Right atrium auricular region (tissue), 2 donors: ENCODE measurements around the gene AK6. TPM values are rescaled to one million over a fixed set of nuclear protein-coding genes. Genes with fewer than 3 reads are reported as not detected.

Source experiments
- DNase-seq: peaks from one replicate; pipeline ENCODE4 v3.0.0-alpha.2; 2019; ENCODE audit warnings: low spot score
- H3K27ac ChIP-seq, 2 donors: fragments of 200-600 bp; sonication (generic); 1 replicate in 1 of 2; 2 replicates in 1 of 2; pipeline ENCODE4 v1.5.1; 2016 to 2019
- H3K27me3 ChIP-seq, 2 donors: fragments of 200-600 bp; sonication (generic); one replicate each; pipeline versions ENCODE4 v1.5.1 to v1.6.0; 2017 to 2019
- H3K36me3 ChIP-seq: fragments of 200-600 bp; sonication (generic); one replicate; pipeline ENCODE4 v1.5.1; 2016
- H3K4me1 ChIP-seq, 2 donors: fragments of 200-600 bp; sonication (generic); one replicate each; pipeline versions ENCODE4 v1.5.1 to v1.6.0; 2017 to 2019
- H3K4me3 ChIP-seq, 2 donors: fragments of 200-600 bp; sonication (generic); 1 replicate in 1 of 2; 2 replicates in 1 of 2; pipeline ENCODE4 v1.5.1; 2017 to 2019; ENCODE audit warnings: mild to moderate bottlenecking in 1 of 2, moderate library complexity in 1 of 2
- H3K9me3 ChIP-seq, 2 donors: fragments of 200-600 bp; sonication (generic); one replicate each; pipeline ENCODE4 v1.5.1; 2019
- CTCF ChIP-seq, 2 donors: fragments of 200-600 bp; sonication (generic); IDR thresholded peaks; one replicate each; pipeline ENCODE4 v1.5.1; 2019; ENCODE audit warnings: antibody characterized with exemption in 2 of 2
- total RNA-seq, 2 donors: library from RNA; depleted of rRNA; stranded (reverse); fragments of >200 nt; gene quantifications; one replicate each; pipeline ENCODE4 v1.1.0, GENCODE V29; 2016

The AK6 gene
- total RNA-seq, 2 donors from 2014 or later, result 14.5 to 15.7 TPM

GRCh38 chr5:69315972-69316371 lies 53.3 kb downstream of the AK6 start:
- no peak for TF ChIP-seq CTCF (IDR thresholded peaks at IDR 0.05)
- H3K4me1 ChIP-seq, result no peaks in the 10 kb centered on the region
- no peak for DNase-seq
- H3K9me3 ChIP-seq, result no peaks in the 10 kb centered on the region
- no peak overlapping the region for H3K4me3 ChIP-seq
- H3K36me3 ChIP-seq, result no peaks in the 10 kb centered on the region
- H3K27ac ChIP-seq, result no peak overlapping the region
- H3K27me3 ChIP-seq, result no peaks in the 10 kb centered on the region

GRCh38 chr5:69313428-69313827 lies 55.9 kb downstream of the AK6 start:
- peaks cover 10% of the 10 kb centered on the region for H3K36me3 ChIP-seq
- no peak overlapping the region for H3K27ac ChIP-seq

GRCh38 chr5:69312459-69313160 lies 56.7 kb downstream of the AK6 start:
- no peaks in the 10 kb centered on the region for H3K4me1 ChIP-seq
- no peak for DNase-seq
- TF ChIP-seq CTCF (IDR thresholded peaks at IDR 0.05), result no peak
- H3K27ac ChIP-seq, result no peak overlapping the region
- no peaks in the 10 kb centered on the region for H3K27me3 ChIP-seq
- H3K4me3 ChIP-seq, result no peak overlapping the region
- H3K36me3 ChIP-seq, result peaks cover 10% of the 10 kb centered on the region
- no peaks in the 10 kb centered on the region for H3K9me3 ChIP-seq

More at GRCh38 chr5:69313428-69313827, 55.9 kb downstream of the AK6 start:
- Histone ChIP-seq H3K9me3 (no peaks in the 10 kb centered on the region), H3K27me3 (no peaks in the 10 kb centered on the region), H3K4me1 (no peaks in the 10 kb centered on the region), H3K4me3 (no peak overlapping the region)
- TF ChIP-seq CTCF (IDR thresholded peaks at IDR 0.05), result no peak
- no peak for DNase-seq

GRCh38 chr5:69309380-69309779 lies 59.9 kb downstream of the AK6 start:
- no peaks in the 10 kb centered on the region for H3K4me1 ChIP-seq
- H3K36me3 ChIP-seq, result peaks cover 14% of the 10 kb centered on the region
- TF ChIP-seq CTCF (IDR thresholded peaks at IDR 0.05), result no peak
- no peaks in the 10 kb centered on the region for H3K27me3 ChIP-seq
- H3K4me3 ChIP-seq, result no peak overlapping the region
- H3K9me3 ChIP-seq, result no peaks in the 10 kb centered on the region
- H3K27ac ChIP-seq, result no peak overlapping the region
- DNase-seq, result no peak

GRCh38 chr5:69308046-69308553 lies 61.2 kb downstream of the AK6 start:
- no peak overlapping the region for H3K4me3 ChIP-seq
- H3K4me1 ChIP-seq, result no peaks in the 10 kb centered on the region
- H3K36me3 ChIP-seq, result peaks cover 14% of the 10 kb centered on the region
- DNase-seq, result no peak
- no peaks in the 10 kb centered on the region for H3K27me3 ChIP-seq
- no peak for TF ChIP-seq CTCF (IDR thresholded peaks at IDR 0.05)
- H3K9me3 ChIP-seq, result no peaks in the 10 kb centered on the region
- H3K27ac ChIP-seq, result no peak overlapping the region

- no peak overlapping the region for H3K27ac ChIP-seq
- TF ChIP-seq CTCF (IDR thresholded peaks at IDR 0.05), result no peak
- H3K4me3 ChIP-seq, result no peak overlapping the region
- H3K4me1 ChIP-seq, result no peaks in the 10 kb centered on the region
- DNase-seq, result no peak
- H3K27me3 ChIP-seq, result no peaks in the 10 kb centered on the region
- H3K9me3 ChIP-seq, result no peaks in the 10 kb centered on the region
- peaks cover 13% of the 10 kb centered on the region for H3K36me3 ChIP-seq
Measured at GRCh38 chr5:69305512-69305911, 63.8 kb downstream of the AK6 start.
